Ectodermal cell (in vitro differentiated cells): ENCODE data around the gene NTM.

ENCODE experiments used
- H3K27ac ChIP-seq: 2 replicates; pipeline ENCODE4 v1.7.0; 2013; ENCODE audit warnings: mild to moderate bottlenecking, low read depth, low read length; ENCODE audit not compliant: insufficient read depth, poor library complexity, severe bottlenecking
- H3K27me3 ChIP-seq: 2 replicates; pipeline ENCODE4 v1.7.0; 2013; ENCODE audit warnings: mild to moderate bottlenecking, low read length; ENCODE audit not compliant: insufficient read depth, control insufficient read depth, poor library complexity, severe bottlenecking
- H3K36me3 ChIP-seq: one replicate; pipeline ENCODE4 v1.7.0; 2013; ENCODE audit warnings: low read length; ENCODE audit not compliant: control insufficient read depth, insufficient read depth
- H3K4me1 ChIP-seq: one replicate; pipeline ENCODE4 v1.7.0; 2013; ENCODE audit warnings: low read length; ENCODE audit not compliant: control insufficient read depth, insufficient read depth
- H3K4me3 ChIP-seq: 2 replicates; pipeline ENCODE4 v1.7.0; 2013; ENCODE audit warnings: low read depth, low read length, control low read depth; ENCODE audit not compliant: insufficient read depth
- H3K9me3 ChIP-seq: 2 replicates; pipeline ENCODE4 v1.7.0; 2013; ENCODE audit warnings: mild to moderate bottlenecking, low read length, moderate library complexity; ENCODE audit not compliant: control insufficient read depth
- WGBS, 2 experiments: methylation state at CpG; one replicate each; pipeline ENCODE4 v1.1.7; 2013; ENCODE audit warnings: missing lambda C conversion rate in 2 of 2; 5-methylcytosine and 5-hydroxymethylcytosine counted together

Gene NTM

DNA sequence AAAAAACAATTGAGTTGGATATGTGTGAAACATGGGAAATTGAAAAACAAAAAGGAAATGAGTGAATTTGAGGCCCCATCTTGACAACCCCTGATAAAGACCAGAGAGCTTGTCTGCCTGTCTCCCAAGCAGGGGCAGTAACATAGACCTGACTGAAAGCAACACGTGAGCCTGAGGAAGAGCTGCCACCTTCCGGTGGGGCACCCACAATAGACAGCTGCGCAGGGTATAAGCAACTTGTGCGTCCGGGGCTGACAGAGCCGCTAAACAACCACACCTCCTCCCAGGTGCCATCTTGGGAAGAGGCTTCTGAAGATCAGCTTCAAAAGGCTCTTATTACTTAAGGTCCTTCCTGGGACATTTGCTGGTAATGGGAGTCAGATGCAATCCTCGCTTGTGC is 166.8 kb downstream of the NTM start:
- 93 to 95% methylated on average over 7 of the region's 7 CpGs for WGBS, 2 experiments
- no peaks in the 10 kb centered on the region for H3K36me3 ChIP-seq
- no peaks in the 10 kb centered on the region for H3K4me1 ChIP-seq
- no peak overlapping the region for H3K4me3 ChIP-seq
- H3K9me3 ChIP-seq = peaks cover 5% of the 10 kb centered on the region
- H3K27me3 ChIP-seq = no peaks in the 10 kb centered on the region
- H3K27ac ChIP-seq = no peak overlapping the region

DNA sequence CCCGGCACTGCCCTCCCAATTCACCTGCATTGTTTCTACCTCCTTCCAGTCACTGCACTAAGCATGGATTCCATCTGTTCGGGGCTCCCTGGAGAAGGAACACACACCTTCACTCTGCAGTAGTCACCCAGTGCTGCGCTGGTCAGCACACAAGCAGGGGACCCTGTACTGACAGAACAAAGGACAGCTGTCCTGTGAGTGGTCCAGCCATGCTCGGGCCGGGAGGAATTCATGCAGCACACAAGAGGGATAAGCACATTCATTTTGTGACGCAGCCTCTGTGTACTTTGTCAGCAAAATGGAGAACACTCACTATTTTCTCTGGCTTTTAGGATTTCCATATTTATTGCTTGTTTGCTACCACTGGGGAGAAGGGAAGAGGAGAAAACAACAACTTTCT is 167.3 kb downstream of the NTM start:
- Histone ChIP-seq H3K27ac (no peak overlapping the region), H3K9me3 (peaks cover 5% of the 10 kb centered on the region), H3K36me3 (no peaks in the 10 kb centered on the region), H3K4me3 (no peak overlapping the region), H3K4me1 (no peaks in the 10 kb centered on the region), H3K27me3 (no peaks in the 10 kb centered on the region)
- 71 to 73% methylated on average over 6 of the region's 6 CpGs for WGBS, 2 experiments

DNA sequence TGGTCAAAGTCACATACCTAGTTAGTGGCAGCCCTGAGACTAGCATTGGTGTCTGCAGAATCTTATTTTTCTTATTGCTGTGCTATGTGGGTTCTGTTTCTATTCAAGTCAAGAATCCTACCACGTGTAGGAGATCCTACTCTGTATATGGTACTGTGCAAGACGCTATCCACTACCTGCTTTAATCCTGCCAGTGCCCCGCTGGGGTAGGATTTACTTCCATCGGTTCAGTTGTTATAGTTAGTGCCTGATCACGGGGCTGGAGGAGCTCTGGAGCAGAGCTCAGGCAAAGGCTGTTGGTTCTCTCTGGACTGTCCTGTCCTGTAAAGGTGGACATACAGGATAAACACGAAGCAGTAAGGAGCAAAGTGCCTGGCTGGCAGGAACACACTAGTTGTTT is 167.9 kb downstream of the NTM start:
- WGBS, 2 experiments = 88 to 90% methylated on average over 6 of the region's 6 CpGs
- H3K36me3 ChIP-seq = no peaks in the 10 kb centered on the region
- peaks cover 5% of the 10 kb centered on the region for H3K9me3 ChIP-seq
- no peak overlapping the region for H3K27ac ChIP-seq
- H3K27me3 ChIP-seq = no peaks in the 10 kb centered on the region
- no peaks in the 10 kb centered on the region for H3K4me1 ChIP-seq
- H3K4me3 ChIP-seq = no peak overlapping the region

DNA sequence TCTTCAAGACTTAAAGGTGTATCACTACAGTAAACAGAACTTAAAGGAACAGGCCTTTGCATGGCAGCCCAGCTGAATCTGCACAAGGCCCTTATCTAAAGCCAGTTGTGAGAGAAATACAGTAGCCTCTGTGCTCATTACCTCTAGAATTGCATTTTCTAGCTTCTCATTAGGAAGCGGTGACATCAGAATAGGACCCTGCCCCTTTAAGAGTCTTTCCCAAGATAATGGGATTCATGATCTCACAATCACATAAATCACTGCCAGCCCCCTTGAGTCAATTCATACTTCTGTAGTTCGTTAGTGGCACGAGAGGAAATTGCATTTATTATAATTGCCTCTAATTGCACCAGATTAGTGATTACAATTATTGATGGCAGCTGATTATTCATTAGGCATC is 170.3 kb downstream of the NTM start:
- Histone ChIP-seq H3K4me3 (no peak overlapping the region), H3K9me3 (peaks cover 5% of the 10 kb centered on the region), H3K36me3 (no peaks in the 10 kb centered on the region), H3K27me3 (no peaks in the 10 kb centered on the region), H3K27ac (no peak overlapping the region), H3K4me1 (no peaks in the 10 kb centered on the region)
- 94 to 95% methylated on average over 1 to 3 of the region's 3 CpGs for WGBS, 2 experiments

DNA sequence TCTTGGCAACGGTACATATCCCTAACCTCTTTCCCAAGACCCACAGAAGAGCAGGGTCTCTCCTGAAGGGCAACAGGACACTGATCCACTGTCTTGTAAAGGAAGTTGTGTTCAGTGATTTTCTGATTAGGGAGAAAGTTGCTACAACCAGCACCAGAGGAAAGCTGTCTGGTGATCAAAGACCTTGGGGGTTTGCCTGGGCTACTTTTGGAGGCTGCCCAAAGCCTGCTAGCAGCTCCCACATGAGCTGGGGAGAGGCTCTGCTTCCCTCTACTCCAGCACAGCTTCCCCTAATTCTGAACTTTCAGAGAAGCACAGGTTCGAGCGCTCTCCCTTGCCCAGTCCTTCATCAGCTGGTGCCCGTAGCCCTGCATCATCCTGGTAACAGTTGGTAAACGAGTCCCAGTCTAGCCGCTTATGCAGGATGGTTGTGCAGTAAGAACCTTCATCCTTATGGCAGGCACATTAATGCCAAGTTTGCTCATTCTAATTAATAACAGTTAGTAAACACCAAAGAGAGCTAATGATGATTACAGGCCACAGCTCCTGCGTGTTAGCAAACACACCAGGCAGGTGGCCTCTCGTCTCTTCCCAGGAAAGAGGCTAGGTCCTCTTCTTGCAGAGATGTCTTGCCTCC is 173.1 kb downstream of the NTM start:
- 86 to 90% methylated on average over 8 of the region's 8 CpGs for WGBS, 2 experiments
- no peaks in the 10 kb centered on the region for H3K27me3 ChIP-seq
- H3K36me3 ChIP-seq = no peaks in the 10 kb centered on the region
- no peak overlapping the region for H3K27ac ChIP-seq
- H3K9me3 ChIP-seq = peaks cover 5% of the 10 kb centered on the region
- peaks cover 10% of the 10 kb centered on the region for H3K4me1 ChIP-seq
- no peak overlapping the region for H3K4me3 ChIP-seq

DNA sequence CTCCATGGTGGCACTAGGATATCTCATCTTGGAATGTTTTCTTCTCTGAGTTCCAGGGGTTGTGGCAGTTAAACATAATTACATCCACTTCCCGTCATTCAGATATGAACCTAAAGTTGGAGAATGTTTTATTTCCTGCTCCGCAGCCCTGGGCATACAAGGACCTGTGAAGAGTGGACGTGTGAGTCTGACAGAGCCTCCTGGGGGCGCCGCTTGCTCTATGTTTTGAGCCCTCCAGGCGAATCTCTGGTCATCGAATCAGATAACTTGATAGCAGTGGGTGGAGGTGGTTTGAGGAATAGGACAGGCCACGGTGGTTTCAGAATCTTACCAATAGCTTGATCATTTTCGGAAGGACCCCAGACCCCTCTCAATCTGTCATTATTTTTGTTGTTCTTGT is 174.2 kb downstream of the NTM start:
- Histone ChIP-seq H3K4me1 (peaks cover 10% of the 10 kb centered on the region), H3K27ac (no peak overlapping the region), H3K4me3 (no peak overlapping the region), H3K36me3 (no peaks in the 10 kb centered on the region), H3K27me3 (no peaks in the 10 kb centered on the region), H3K9me3 (peaks cover 5% of the 10 kb centered on the region)
- 65 to 66% methylated on average over 9 of the region's 9 CpGs for WGBS, 2 experiments

DNA sequence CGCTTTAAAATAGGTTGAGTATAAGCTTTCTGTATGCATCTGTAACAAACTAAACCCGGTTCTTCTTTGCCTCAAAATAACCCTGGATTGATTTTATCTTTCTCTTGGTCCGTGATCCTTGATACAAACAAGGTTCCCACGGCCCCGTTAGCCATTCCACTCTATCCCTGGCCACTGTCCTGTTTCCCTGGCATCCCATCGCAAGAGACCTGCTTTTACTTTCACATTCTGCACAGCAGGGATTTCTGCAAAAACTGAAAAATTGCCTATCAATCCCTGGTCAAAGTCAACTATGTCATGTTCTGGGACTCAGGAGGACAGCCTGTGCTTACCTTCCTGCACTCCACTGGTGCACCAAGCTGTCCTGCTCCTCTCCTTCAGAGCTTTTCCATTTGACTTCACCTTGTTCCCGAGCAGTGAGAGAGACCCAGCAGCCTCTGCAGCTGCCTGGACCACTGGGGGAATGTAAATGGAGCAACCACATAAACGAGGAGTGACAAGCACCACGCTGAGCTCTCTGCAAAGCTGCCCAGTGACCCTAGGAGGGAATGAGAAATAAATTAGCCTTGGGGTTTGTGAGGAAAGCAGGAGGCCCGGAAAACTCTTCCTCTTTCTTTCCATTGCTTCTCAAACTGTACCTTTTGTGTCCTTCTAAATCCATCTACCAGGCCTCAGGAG is 175.9 kb downstream of the NTM start:
- Histone ChIP-seq H3K4me1 (peaks cover 10% of the 10 kb centered on the region), H3K4me3 (no peak overlapping the region), H3K9me3 (no peaks in the 10 kb centered on the region), H3K36me3 (no peaks in the 10 kb centered on the region), H3K27ac (peak overlapping the region; percentile 46), H3K27me3 (no peaks in the 10 kb centered on the region)
- 49 to 50% methylated on average over 10 of the region's 10 CpGs for WGBS, 2 experiments

DNA sequence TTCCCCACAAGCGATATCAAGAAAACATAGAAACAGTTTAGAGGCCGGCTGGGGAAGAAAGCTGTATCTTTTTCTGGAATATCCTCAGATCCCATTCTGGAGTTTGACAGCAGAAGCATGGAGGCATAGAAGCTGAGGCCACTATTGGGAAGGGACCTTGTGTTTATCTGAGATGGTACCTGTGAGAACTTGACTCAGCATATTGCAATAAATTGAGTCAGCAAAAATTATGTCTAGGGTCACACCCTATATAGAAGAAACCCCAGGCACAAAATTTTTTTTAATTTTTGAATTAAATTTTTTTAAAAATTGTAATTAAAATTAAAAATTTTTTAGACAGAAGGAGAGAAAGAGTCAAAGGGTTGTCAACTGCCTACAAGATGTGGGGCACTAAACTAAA is 178.7 kb downstream of the NTM start:
- Histone ChIP-seq H3K27ac (no peak overlapping the region), H3K4me1 (peaks cover 10% of the 10 kb centered on the region), H3K4me3 (no peak overlapping the region), H3K27me3 (no peaks in the 10 kb centered on the region), H3K36me3 (no peaks in the 10 kb centered on the region), H3K9me3 (no peaks in the 10 kb centered on the region)
- WGBS, 2 experiments = 85 to 93% methylated on average over 2 of the region's 2 CpGs

DNA sequence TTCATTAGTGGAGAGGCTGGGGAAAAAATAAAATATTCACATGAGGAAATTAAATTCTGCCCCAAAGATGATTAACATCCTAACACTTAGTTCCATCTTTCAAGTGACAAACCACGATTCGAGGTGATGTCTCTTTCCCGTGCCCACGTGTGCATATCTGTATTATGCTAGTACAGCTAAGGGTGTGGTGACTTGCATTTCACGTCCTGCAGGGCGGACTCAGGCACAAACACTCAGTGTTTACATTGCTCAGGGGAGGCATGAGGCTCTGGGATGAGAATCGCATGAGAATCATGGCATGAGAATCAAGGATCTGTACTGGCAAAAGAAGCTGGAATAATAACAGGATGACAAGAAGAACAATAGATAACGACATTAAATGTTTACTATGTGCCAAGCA is 179.4 kb downstream of the NTM start:
- no peaks in the 10 kb centered on the region for H3K9me3 ChIP-seq
- H3K4me1 ChIP-seq = peaks cover 10% of the 10 kb centered on the region
- no peaks in the 10 kb centered on the region for H3K27me3 ChIP-seq
- no peak overlapping the region for H3K27ac ChIP-seq
- H3K36me3 ChIP-seq = no peaks in the 10 kb centered on the region
- WGBS, 2 experiments = 94% methylated on average over 8 of the region's 8 CpGs
- H3K4me3 ChIP-seq = no peak overlapping the region

DNA sequence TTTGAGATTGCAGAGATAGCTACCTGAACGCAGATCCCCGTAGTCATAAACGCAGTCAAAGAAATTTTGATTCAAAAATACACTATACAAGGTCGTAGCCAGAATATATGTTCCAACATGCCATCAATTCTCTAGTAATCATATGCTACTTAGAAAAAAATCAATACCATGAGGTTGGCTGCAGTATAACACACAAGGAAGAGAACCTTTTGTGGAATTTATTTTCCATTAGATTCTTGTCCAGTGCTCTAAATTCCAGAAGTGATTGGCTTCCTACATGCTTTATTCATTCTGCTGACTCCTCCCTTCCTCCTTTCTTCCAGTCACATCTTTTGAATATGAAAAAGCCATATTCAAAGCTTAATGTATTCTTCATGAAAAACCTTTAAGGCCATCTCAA is 189.9 kb downstream of the NTM start:
- WGBS, 2 experiments = 98% methylated on average over 4 of the region's 4 CpGs
- H3K9me3 ChIP-seq = no peaks in the 10 kb centered on the region
- no peak overlapping the region for H3K4me3 ChIP-seq
- H3K4me1 ChIP-seq = no peaks in the 10 kb centered on the region
- no peak overlapping the region for H3K27ac ChIP-seq
- no peaks in the 10 kb centered on the region for H3K36me3 ChIP-seq
- no peaks in the 10 kb centered on the region for H3K27me3 ChIP-seq
